WTC11 (cell line): ENCODE measurements around the gene SNX30. TPM values are rescaled to one million over a fixed set of nuclear protein-coding genes. Genes with fewer than 3 reads are reported as not detected.

Experiments
- ATAC-seq: fragments of 200-7000 bp; cut with Tn5 transposase; 2 replicates; pipeline ENCODE4 v1.10.0; 2021; ENCODE audit warnings: mild to moderate bottlenecking, moderate library complexity
- CTCF ChIA-PET: fragments of 300-600 bp; sonication (Branson Sonifier 250); formaldehyde crosslinking; loops from one replicate; lab custom pipeline; 2021; ENCODE audit warnings: antibody characterized with exemption; lab: Charles Lee
- POLR2A ChIA-PET: fragments of 350-600 bp; sonication (Branson Sonifier 250); formaldehyde crosslinking; loops from one replicate; lab custom pipeline; 2021; ENCODE audit warnings: antibody characterized with exemption; lab: Charles Lee
- DNase-seq: peaks from one replicate; pipeline ENCODE4 v3.0.0; 2021; ENCODE audit warnings: low spot score
- H3K27ac Mint-ChIP-seq: 2 replicates; pipeline ENCODE4 v1.8.0; 2021; ENCODE audit warnings: mixed read lengths
- H3K27me3 Mint-ChIP-seq: 2 replicates; pipeline ENCODE4 v1.8.0; 2021; ENCODE audit warnings: low read depth, mild to moderate bottlenecking, moderate library complexity, mixed read lengths
- H3K36me3 Mint-ChIP-seq: 2 replicates; pipeline ENCODE4 v1.8.0; 2021; ENCODE audit warnings: mixed read lengths
- H3K4me1 Mint-ChIP-seq: 2 replicates; pipeline ENCODE4 v1.8.0; 2022; ENCODE audit warnings: mixed read lengths
- H3K4me3 Mint-ChIP-seq: 2 replicates; pipeline ENCODE4 v1.8.0; 2021; ENCODE audit warnings: mild to moderate bottlenecking, moderate library complexity, mixed read lengths
- H3K9me3 Mint-ChIP-seq: 2 replicates; pipeline ENCODE4 v1.8.0; 2021; ENCODE audit warnings: mixed read lengths
- E2F1 ChIP-seq: sonication (generic); formaldehyde crosslinking; IDR thresholded peaks from 2 replicates; pipeline ENCODE4 v1.8.0; 2022; ENCODE audit warnings: mild to moderate bottlenecking, missing genetic modification reagents
- ESRRA ChIP-seq: sonication (generic); formaldehyde crosslinking; IDR thresholded peaks from 2 replicates; pipeline ENCODE4 v1.8.1; 2022; ENCODE audit warnings: mild to moderate bottlenecking, missing genetic modification reagents, borderline replicate concordance
- IRF2 ChIP-seq: sonication (generic); formaldehyde crosslinking; IDR thresholded peaks from 2 replicates; pipeline ENCODE4 v1.8.0; 2022; ENCODE audit warnings: low read depth, missing genetic modification reagents, borderline replicate concordance
- JUN ChIP-seq: sonication (generic); formaldehyde crosslinking; IDR thresholded peaks from 2 replicates; pipeline ENCODE4 v1.8.0; 2023; ENCODE audit warnings: mild to moderate bottlenecking, missing genetic modification reagents
- MXD4 ChIP-seq: fragments of 250-450 bp; sonication (Bioruptor Pico); IDR thresholded peaks from 2 replicates; pipeline ENCODE4 v1.8.0; 2021; ENCODE audit warnings: mild to moderate bottlenecking, moderate library complexity, borderline replicate concordance
- NFE2L1 ChIP-seq: sonication (generic); formaldehyde crosslinking; IDR thresholded peaks from 2 replicates; pipeline ENCODE4 v1.8.1; 2023; ENCODE audit warnings: missing genetic modification reagents
- OVOL2 ChIP-seq: fragments of 250-450 bp; sonication (Bioruptor Pico); IDR thresholded peaks from 2 replicates; pipeline ENCODE4 v1.9.0; 2021; ENCODE audit warnings: mild to moderate bottlenecking, borderline replicate concordance
- SOX15 ChIP-seq: fragments of 250-450 bp; sonication (Bioruptor Pico); IDR thresholded peaks from 2 replicates; pipeline ENCODE4 v1.9.0; 2021; ENCODE audit warnings: mild to moderate bottlenecking
- ZNF232 ChIP-seq: sonication (generic); formaldehyde crosslinking; IDR thresholded peaks from 2 replicates; pipeline ENCODE4 v1.8.0; 2022; ENCODE audit warnings: mild to moderate bottlenecking, missing genetic modification reagents
- total RNA-seq: library from RNA; stranded (reverse); gene quantifications from 3 replicates; pipeline ENCODE4 v1.2.3, GENCODE V29; 2021
- TF ChIP-seq, protein P1 (sequence below): fragments of 250-450 bp; sonication (Bioruptor Pico); IDR thresholded peaks from 2 replicates; pipeline ENCODE4 v1.9.0; 2021; ENCODE audit warnings: mild to moderate bottlenecking, borderline replicate concordance
- TF ChIP-seq, protein P2 (sequence below): sonication (generic); formaldehyde crosslinking; IDR thresholded peaks from 2 replicates; pipeline ENCODE4 v1.8.1; 2023; ENCODE audit warnings: mild to moderate bottlenecking, moderate library complexity, missing genetic modification reagents
- TF ChIP-seq, protein P3 (sequence below): fragments of 200-600 bp; IDR thresholded peaks from 2 replicates; pipeline ENCODE4 v1.8.0; 2022; ENCODE audit warnings: antibody characterized with exemption
- TF ChIP-seq, protein P4 (sequence below): sonication (generic); formaldehyde crosslinking; conservative IDR thresholded peaks from 2 replicates; pipeline ENCODE4 v1.8.1; 2022; ENCODE audit warnings: mild to moderate bottlenecking, missing genetic modification reagents
- TF ChIP-seq, protein P5 (sequence below): sonication (generic); formaldehyde crosslinking; IDR thresholded peaks from 2 replicates; pipeline ENCODE4 v1.8.1; 2022; ENCODE audit warnings: low read depth, missing genetic modification reagents, borderline replicate concordance

Gene SNX30
- total RNA-seq, 1 experiment from 2014 or later: 13.4 TPM

DNA sequence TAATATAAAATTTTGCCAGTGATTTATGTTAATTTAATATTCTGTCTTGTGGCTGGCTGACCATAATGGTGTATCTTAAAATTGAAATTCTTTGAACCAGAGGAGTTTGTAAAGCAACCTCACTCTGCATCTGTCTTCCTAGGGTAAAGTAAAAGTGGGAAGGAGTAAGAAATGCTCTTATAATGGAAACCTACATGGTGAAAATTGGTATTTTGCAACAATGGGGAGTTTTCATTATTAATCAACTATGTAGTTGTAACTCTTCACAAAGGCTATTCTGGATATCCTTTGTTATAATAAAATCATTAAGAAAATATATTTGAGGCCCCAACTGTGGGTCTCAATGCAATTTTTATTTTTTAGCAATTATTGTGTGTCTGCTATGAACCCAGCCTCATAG, 44.2 kb downstream of the SNX30 start:
- ChIA-PET CTCF (no interaction called here), POLR2A (no interaction called here)
- H3K4me1 Mint-ChIP-seq: no peaks in the 10 kb centered on the region
- TF ChIP-seq, protein P1, sequence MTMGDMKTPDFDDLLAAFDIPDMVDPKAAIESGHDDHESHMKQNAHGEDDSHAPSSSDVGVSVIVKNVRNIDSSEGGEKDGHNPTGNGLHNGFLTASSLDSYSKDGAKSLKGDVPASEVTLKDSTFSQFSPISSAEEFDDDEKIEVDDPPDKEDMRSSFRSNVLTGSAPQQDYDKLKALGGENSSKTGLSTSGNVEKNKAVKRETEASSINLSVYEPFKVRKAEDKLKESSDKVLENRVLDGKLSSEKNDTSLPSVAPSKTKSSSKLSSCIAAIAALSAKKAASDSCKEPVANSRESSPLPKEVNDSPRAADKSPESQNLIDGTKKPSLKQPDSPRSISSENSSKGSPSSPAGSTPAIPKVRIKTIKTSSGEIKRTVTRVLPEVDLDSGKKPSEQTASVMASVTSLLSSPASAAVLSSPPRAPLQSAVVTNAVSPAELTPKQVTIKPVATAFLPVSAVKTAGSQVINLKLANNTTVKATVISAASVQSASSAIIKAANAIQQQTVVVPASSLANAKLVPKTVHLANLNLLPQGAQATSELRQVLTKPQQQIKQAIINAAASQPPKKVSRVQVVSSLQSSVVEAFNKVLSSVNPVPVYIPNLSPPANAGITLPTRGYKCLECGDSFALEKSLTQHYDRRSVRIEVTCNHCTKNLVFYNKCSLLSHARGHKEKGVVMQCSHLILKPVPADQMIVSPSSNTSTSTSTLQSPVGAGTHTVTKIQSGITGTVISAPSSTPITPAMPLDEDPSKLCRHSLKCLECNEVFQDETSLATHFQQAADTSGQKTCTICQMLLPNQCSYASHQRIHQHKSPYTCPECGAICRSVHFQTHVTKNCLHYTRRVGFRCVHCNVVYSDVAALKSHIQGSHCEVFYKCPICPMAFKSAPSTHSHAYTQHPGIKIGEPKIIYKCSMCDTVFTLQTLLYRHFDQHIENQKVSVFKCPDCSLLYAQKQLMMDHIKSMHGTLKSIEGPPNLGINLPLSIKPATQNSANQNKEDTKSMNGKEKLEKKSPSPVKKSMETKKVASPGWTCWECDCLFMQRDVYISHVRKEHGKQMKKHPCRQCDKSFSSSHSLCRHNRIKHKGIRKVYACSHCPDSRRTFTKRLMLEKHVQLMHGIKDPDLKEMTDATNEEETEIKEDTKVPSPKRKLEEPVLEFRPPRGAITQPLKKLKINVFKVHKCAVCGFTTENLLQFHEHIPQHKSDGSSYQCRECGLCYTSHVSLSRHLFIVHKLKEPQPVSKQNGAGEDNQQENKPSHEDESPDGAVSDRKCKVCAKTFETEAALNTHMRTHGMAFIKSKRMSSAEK (CRISPR knock-in tag): no peak
- TF ChIP-seq OVOL2: no peak
- no peak for TF ChIP-seq ESRRA (CRISPR knock-in tag)
- TF ChIP-seq, protein P2, sequence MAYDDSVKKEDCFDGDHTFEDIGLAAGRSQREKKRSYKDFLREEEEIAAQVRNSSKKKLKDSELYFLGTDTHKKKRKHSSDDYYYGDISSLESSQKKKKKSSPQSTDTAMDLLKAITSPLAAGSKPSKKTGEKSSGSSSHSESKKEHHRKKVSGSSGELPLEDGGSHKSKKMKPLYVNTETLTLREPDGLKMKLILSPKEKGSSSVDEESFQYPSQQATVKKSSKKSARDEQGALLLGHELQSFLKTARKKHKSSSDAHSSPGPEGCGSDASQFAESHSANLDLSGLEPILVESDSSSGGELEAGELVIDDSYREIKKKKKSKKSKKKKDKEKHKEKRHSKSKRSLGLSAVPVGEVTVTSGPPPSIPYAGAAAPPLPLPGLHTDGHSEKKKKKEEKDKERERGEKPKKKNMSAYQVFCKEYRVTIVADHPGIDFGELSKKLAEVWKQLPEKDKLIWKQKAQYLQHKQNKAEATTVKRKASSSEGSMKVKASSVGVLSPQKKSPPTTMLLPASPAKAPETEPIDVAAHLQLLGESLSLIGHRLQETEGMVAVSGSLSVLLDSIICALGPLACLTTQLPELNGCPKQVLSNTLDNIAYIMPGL: no peak
- TF ChIP-seq ZNF232 (CRISPR knock-in tag): no peak
- TF ChIP-seq MXD4 (CRISPR knock-in tag): no peak
- TF ChIP-seq, protein P3, sequence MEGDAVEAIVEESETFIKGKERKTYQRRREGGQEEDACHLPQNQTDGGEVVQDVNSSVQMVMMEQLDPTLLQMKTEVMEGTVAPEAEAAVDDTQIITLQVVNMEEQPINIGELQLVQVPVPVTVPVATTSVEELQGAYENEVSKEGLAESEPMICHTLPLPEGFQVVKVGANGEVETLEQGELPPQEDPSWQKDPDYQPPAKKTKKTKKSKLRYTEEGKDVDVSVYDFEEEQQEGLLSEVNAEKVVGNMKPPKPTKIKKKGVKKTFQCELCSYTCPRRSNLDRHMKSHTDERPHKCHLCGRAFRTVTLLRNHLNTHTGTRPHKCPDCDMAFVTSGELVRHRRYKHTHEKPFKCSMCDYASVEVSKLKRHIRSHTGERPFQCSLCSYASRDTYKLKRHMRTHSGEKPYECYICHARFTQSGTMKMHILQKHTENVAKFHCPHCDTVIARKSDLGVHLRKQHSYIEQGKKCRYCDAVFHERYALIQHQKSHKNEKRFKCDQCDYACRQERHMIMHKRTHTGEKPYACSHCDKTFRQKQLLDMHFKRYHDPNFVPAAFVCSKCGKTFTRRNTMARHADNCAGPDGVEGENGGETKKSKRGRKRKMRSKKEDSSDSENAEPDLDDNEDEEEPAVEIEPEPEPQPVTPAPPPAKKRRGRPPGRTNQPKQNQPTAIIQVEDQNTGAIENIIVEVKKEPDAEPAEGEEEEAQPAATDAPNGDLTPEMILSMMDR: no peak
- no peak for TF ChIP-seq NFE2L1 (CRISPR knock-in tag)
- TF ChIP-seq, protein P4, sequence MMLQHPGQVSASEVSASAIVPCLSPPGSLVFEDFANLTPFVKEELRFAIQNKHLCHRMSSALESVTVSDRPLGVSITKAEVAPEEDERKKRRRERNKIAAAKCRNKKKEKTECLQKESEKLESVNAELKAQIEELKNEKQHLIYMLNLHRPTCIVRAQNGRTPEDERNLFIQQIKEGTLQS (CRISPR knock-in tag): no peak
- no peak for TF ChIP-seq SOX15
- no peak for TF ChIP-seq JUN
- no peak for TF ChIP-seq E2F1 (CRISPR knock-in tag)
- TF ChIP-seq, protein P5, sequence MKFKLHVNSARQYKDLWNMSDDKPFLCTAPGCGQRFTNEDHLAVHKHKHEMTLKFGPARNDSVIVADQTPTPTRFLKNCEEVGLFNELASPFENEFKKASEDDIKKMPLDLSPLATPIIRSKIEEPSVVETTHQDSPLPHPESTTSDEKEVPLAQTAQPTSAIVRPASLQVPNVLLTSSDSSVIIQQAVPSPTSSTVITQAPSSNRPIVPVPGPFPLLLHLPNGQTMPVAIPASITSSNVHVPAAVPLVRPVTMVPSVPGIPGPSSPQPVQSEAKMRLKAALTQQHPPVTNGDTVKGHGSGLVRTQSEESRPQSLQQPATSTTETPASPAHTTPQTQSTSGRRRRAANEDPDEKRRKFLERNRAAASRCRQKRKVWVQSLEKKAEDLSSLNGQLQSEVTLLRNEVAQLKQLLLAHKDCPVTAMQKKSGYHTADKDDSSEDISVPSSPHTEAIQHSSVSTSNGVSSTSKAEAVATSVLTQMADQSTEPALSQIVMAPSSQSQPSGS (CRISPR knock-in tag): no peak
- DNase-seq: no peak
- H3K27ac Mint-ChIP-seq: no peak overlapping the region
- no peaks in the 10 kb centered on the region; the same call in 1 of the 2 replicates for H3K36me3 Mint-ChIP-seq
- no peak for ATAC-seq
- no peaks in the 10 kb centered on the region for H3K27me3 Mint-ChIP-seq
- no peak overlapping the region for H3K4me3 Mint-ChIP-seq
- H3K9me3 Mint-ChIP-seq: no peaks in the 10 kb centered on the region

DNA sequence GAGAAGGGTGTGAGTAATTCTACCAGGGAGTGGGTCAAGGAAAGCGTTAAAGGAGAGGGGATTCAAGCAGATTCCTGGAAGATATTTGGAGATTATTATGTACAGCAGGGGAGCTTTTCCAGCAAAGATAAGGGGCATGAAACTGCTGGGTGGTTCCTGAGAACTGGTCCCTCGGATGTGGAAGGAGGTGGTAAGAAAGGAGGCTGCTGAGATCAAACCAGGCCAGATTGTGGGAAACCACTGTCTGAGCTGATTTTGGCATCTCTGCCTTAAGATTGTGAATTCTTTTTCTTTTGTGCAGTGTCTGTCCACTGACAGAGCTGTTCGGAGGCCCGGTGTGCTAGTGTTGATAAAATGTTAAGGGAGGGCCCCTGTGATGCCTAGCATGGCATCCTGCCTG, 45.4 kb downstream of the SNX30 start:
- no peak overlapping the region for H3K4me3 Mint-ChIP-seq
- ATAC-seq (no peak), DNase-seq (no peak)
- H3K27me3 Mint-ChIP-seq: no peaks in the 10 kb centered on the region
- no peaks in the 10 kb centered on the region; the same call in 1 of the 2 replicates for H3K36me3 Mint-ChIP-seq
- H3K27ac Mint-ChIP-seq: no peak overlapping the region
- TF ChIP-seq IRF2 (CRISPR knock-in tag): no peak
- H3K4me1 Mint-ChIP-seq: no peaks in the 10 kb centered on the region
- H3K9me3 Mint-ChIP-seq: no peaks in the 10 kb centered on the region
- ChIA-PET CTCF (interaction anchor here (1.4 kb wide), 1 partner anchor 78 kb away, joined by 3 read pairs; the partner anchor contains the start of gene INIP), POLR2A (no interaction called here)
